Coronary artery (tissue), 2 donors: ENCODE data around the gene ANKRD45.
"Not testable (repeated sequence)": the region's sequence is repeated elsewhere in the genome, so short reads cannot be mapped to it uniquely, and the experiment has no call there.

Experiments
- DNase-seq: peaks from one replicate; pipeline ENCODE4 v3.0.0-alpha.2; 2017; ENCODE audit warnings: low spot score
- H3K27ac ChIP-seq, 2 donors: fragments of 200-600 bp; sonication (generic); one replicate each; pipeline ENCODE4 v1.5.1; 2016 to 2019
- H3K4me3 ChIP-seq: fragments of 200-600 bp; sonication (generic); 2 replicates; pipeline ENCODE4 v1.5.1; 2016; ENCODE audit warnings: mild to moderate bottlenecking, moderate library complexity
- CTCF ChIP-seq: fragments of 200-600 bp; sonication (generic); IDR thresholded peaks from one replicate; pipeline ENCODE4 v1.5.1; 2019; ENCODE audit warnings: antibody characterized with exemption

ANKRD45 gene

DNA sequence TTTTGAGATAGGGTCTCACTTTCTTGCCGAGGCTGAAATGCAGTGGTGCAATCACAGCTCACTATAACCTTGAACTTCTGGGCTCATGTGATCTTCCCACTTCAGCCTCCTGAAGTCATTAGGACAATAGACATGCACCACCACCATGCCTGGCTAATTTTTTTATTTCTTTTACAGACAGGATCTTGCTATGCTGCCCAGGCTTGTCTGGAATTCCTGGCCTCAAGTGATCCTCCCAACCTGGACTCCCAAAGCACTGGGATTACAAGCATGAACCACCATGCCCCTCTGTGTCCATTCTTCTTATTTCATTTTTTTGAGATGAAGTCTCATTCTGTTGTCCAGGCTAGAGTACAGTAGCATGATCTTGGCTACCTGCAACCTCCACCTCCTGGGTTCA is 33.1 kb upstream of the ANKRD45 start:
- Histone ChIP-seq H3K4me3 (no peak overlapping the region), H3K27ac (no peak overlapping the region)
- no peak for DNase-seq
- TF ChIP-seq CTCF, result no peak

- H3K4me3 ChIP-seq, H3K27ac ChIP-seq, DNase-seq: not testable (repeated sequence)
Observed at GRCh38 chr1:173701299-173701698, 31.6 kb upstream of the ANKRD45 start.

DNA sequence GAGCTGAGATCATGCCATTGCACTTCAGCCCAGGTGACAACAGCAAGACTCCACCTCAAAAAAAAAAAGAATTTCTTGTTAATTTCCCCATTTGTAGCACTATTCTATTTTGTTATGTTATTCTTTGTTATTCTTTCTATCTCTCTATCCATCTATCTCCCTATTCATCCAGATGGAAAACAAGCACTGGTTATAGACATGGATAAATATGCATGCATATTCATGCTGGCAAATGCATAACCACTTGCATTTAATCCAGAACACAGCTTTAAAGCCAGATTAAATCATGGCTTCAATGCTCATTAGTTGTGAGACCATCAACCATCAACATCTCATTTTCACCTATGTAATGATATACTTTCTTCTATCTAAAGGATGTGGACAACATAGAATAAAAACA is 23.6 kb upstream of the ANKRD45 start:
- no peak for TF ChIP-seq CTCF
- no peak for DNase-seq
- Histone ChIP-seq H3K27ac (no peak overlapping the region), H3K4me3 (no peak overlapping the region)

DNA sequence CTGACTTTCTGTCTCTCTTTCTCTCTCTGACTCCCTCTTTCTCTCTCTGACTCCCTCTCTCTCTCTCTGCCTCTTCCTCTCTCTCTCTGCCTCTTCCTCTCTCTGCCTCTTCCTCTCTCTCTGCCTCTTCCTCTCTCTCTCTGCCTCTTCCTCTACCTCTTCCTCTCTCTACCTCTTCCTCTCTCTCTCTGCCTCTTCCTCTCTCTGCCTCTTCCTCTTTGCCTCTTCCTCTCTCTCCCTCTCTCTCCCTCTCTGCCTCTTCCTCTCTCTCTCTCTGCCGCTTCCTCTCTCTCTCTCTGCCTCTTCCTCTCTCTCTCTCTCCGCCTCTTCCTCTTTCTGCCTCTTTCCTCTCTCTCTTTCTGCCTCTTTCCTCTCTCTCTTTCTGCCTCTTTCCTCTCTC is 18.6 kb upstream of the ANKRD45 start:
- no peak for DNase-seq
- TF ChIP-seq CTCF, result no peak
- Histone ChIP-seq H3K27ac (no peak overlapping the region), H3K4me3 (no peak overlapping the region)

GRCh38 chr1:173685121-173685520 is 15.5 kb upstream of the ANKRD45 start:
- not testable (repeated sequence) for DNase-seq

GRCh38 chr1:173683838-173684237 is 14.2 kb upstream of the ANKRD45 start:
- not testable (repeated sequence) for H3K27ac ChIP-seq, DNase-seq, H3K4me3 ChIP-seq

More at GRCh38 chr1:173685121-173685520, 15.5 kb upstream of the ANKRD45 start:
- H3K27ac ChIP-seq, H3K4me3 ChIP-seq: not testable (repeated sequence)

- H3K4me3 ChIP-seq, result no peak overlapping the region
- TF ChIP-seq CTCF, result no peak
- no peak overlapping the region for H3K27ac ChIP-seq
- no peak for DNase-seq
Observed at GRCh38 chr1:173682184-173682583, 12.5 kb upstream of the ANKRD45 start.

GRCh38 chr1:173680152-173680551 is 10.5 kb upstream of the ANKRD45 start:
- not testable (repeated sequence) for DNase-seq, H3K27ac ChIP-seq, H3K4me3 ChIP-seq

DNA sequence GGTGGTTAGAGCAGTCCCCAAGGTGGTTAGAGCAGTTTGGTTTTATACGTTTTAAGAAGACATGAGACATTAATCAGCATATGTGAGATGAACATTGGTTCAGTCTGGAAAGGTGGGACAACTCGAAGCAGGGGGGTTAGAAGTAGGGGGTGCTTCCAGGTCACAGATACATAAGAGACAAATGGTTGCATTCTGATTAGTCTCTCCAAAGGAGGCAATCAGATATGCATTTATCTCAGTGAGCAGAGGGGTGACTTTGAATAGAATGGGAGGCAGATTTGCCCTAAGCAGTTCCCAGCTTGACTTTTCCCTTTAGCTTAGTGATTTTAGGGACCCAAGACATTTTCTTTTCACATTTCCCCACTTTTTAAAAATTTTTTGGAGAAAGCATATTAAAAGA is 4.8 kb upstream of the ANKRD45 start:
- not testable (repeated sequence) for DNase-seq, H3K27ac ChIP-seq

DNA sequence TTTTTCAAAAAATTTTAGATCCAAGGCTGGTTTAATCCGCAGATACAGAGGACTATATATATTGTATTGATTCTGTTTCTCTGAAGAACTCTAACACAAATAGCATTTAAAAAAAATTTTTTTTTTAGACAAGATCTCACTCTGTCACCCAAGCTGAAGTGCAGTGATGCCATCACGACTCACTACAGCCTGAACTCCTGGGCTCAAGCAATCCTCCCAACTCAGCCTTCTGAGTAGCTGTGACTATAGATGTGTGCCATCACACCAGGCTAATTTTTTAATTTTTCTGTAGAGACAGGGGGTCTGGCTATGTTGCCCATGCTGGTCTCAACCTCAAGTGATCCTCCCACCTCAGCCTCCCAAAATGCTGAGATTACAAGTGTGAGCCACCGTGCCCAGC is 3.0 kb downstream of the ANKRD45 start:
- no peak overlapping the region for H3K4me3 ChIP-seq
- no peak for DNase-seq
- TF ChIP-seq CTCF, result no peak
- H3K27ac ChIP-seq, result no peak overlapping the region

More for the DNA sequence above, 4.8 kb upstream of the ANKRD45 start:
- not testable (repeated sequence) for H3K4me3 ChIP-seq
